ENCODE data around the gene TEKT5.
"Not testable (repeated sequence)": the region's sequence is repeated elsewhere in the genome, so short reads cannot be mapped to it uniquely, and the experiment has no call there.

Gene TEKT5

GRCh38 chr16:10684511-10685151 lies 10.1 kb downstream of the TEKT5 start:
- DNase-seq: no peak

- DNase-seq: no peak
Observed at GRCh38 chr16:10683170-10683569, 11.6 kb downstream of the TEKT5 start.

- no peak for DNase-seq
Observed at GRCh38 chr16:10682604-10683003, 12.1 kb downstream of the TEKT5 start.

- no peak for DNase-seq
Observed at GRCh38 chr16:10681310-10682308, 13.1 kb downstream of the TEKT5 start.

- DNase-seq: no peak
Observed at GRCh38 chr16:10679921-10680320, 14.8 kb downstream of the TEKT5 start.

GRCh38 chr16:10679441-10679840 lies 15.3 kb downstream of the TEKT5 start:
- DNase-seq: not testable (repeated sequence)

- no peak for DNase-seq
Observed at GRCh38 chr16:10678655-10679054, 16.1 kb downstream of the TEKT5 start.

- no peak for DNase-seq
Observed at GRCh38 chr16:10676284-10676683, 18.4 kb downstream of the TEKT5 start.

- DNase-seq: no peak
Observed at GRCh38 chr16:10675861-10676260, 18.9 kb downstream of the TEKT5 start.

- no peak for DNase-seq
Observed at GRCh38 chr16:10675216-10675615, 19.5 kb downstream of the TEKT5 start.

- no peak for DNase-seq
Observed at GRCh38 chr16:10671729-10672128, 23.0 kb downstream of the TEKT5 start.

GRCh38 chr16:10669791-10670190 lies 24.9 kb downstream of the TEKT5 start:
- no peak for DNase-seq

- DNase-seq: no peak
Observed at GRCh38 chr16:10668322-10669045, 26.2 kb downstream of the TEKT5 start.

- no peak for DNase-seq
Observed at GRCh38 chr16:10667239-10667638, 27.5 kb downstream of the TEKT5 start.

GRCh38 chr16:10666291-10666690 lies 28.4 kb downstream of the TEKT5 start:
- no peak for DNase-seq

- DNase-seq: no peak
Observed at GRCh38 chr16:10665166-10665565, 29.6 kb downstream of the TEKT5 start.

GRCh38 chr16:10664720-10665126 lies 30.0 kb downstream of the TEKT5 start:
- no peak for DNase-seq

GRCh38 chr16:10663744-10664143 lies 31.0 kb downstream of the TEKT5 start:
- no peak for DNase-seq

- no peak for DNase-seq
Observed at GRCh38 chr16:10663146-10663545, 31.6 kb downstream of the TEKT5 start.

GRCh38 chr16:10662212-10662611 lies 32.5 kb downstream of the TEKT5 start:
- DNase-seq: no peak

GRCh38 chr16:10661737-10662136 lies 33.0 kb downstream of the TEKT5 start:
- DNase-seq: no peak

GRCh38 chr16:10660950-10661635 lies 33.6 kb downstream of the TEKT5 start:
- no peak for DNase-seq

- no peak for DNase-seq
Observed at GRCh38 chr16:10658943-10659342, 35.8 kb downstream of the TEKT5 start.
